M059J (cell line): Measurements from ENCODE around the gene ZEB2. TPM values are rescaled to one million over a fixed set of nuclear protein-coding genes. Genes with fewer than 3 reads are reported as not detected.
A peak's percentile ranks its signal among the peaks of the same experiment; 100 is the strongest.

ENCODE experiments used
- DNase-seq: peaks from one replicate; pipeline ENCODE4 v3.0.0-alpha.2; 2012; ENCODE audit warnings: low read depth
- total RNA-seq: library from RNA; depleted of rRNA; stranded (reverse); fragments of >200 nt; shearing (Covaris generic); gene quantifications from 2 replicates; pipeline ENCODE4 v1.2.3, GENCODE V29; 2014

Gene ZEB2
- total RNA-seq, 1 experiment from 2014 or later = 15.9 TPM

GRCh38 chr2:144528108-144528507 lies 8.2 kb upstream of the ZEB2 start:
- DNase-seq = no peak

DNA sequence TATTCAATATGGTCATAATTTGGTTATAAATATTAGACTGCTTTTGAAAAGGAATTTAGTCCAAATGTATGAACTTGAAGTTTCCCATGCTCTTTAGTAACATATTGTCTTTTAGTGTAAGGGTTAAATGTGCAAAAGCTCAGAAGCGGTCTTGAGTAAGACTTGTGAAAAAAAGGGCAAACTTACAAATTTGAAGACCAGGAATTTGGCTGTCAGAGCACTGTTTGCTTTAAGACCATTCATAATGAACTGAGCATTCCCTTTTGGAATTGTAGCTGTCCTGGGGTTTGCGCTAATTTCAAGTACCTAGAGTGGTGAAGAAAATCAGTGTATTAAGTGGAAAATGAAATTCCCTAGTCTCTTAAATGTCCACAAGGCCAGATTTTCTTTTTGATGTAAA lies 6.9 kb upstream of the ZEB2 start:
- no peak for DNase-seq

GRCh38 chr2:144524118-144525009 lies 4.4 kb upstream of the ZEB2 start:
- DNase-seq = no peak

GRCh38 chr2:144523596-144524117 lies 3.7 kb upstream of the ZEB2 start:
- no peak for DNase-seq

GRCh38 chr2:144522897-144523595 lies 3.1 kb upstream of the ZEB2 start:
- no peak for DNase-seq

GRCh38 chr2:144522176-144522896 lies 2.4 kb upstream of the ZEB2 start:
- no peak for DNase-seq

DNA sequence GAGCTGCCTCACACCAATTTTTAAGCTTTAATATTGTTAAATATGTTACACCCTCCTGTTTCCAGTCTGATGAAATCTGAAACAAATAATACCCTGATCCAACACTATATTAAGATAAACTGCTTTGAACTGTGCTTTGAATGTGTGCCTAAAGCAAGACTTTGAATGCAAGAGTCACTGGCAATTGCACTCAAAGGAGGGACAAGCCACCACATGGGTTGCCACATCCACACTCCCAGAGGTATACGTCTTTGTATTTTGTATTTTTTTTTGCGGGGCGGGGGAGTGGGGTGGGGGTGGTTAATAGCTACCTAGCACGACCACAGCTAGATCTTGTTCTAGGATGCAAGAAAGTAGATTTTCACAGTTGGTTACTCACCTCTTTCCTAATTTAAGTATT lies 1.8 kb upstream of the ZEB2 start:
- no peak for DNase-seq

- DNase-seq = no peak
Measured at GRCh38 chr2:144520756-144521487, 1.0 kb upstream of the ZEB2 start.

GRCh38 chr2:144519597-144519933 lies 354 bp downstream of the ZEB2 start:
- DNase-seq = no peak

GRCh38 chr2:144518748-144519596 lies 947 bp downstream of the ZEB2 start:
- DNase-seq = no peak

DNA sequence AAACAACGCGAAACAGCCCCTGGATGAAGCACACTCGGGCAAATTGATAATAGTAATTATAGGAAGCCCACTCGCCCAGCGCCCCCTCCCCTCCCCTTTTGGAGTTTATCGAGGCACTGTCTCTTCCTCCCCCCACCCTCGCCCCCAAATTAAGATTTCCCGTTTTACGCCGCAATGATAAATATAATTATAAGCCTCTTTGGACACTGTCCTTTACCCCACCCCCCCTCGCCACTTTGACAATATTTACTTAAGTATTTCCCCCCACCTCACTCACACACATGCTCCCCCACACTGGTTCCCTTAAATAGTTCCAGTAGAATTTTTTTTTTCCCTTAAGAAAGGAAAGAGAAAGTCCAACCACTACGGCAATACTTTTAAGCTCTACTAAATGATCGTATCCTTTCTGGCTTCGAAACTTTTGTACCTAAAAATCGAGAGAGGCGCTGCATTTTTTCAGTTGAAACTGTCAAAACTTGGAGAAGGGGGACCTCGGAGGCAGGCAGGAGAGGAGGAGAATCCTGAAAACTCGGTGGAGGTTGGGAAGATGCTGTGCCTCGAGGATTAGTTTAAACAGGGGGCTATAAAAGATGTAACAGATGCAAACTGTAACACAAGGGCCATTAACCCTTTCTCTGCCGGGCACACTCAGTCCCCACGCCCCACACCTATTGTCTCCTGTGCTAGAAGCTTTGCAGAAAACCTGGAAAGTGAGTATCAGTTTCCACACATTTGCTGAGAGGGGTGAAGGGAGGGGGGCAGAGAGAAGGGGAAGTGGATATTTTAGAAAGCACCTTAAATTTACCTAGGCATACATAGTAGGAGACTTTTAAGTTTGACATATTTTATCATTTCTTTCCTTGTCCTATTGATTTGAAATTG lies 1.8 kb downstream of the ZEB2 start:
- peak; percentile 50 for DNase-seq

DNA sequence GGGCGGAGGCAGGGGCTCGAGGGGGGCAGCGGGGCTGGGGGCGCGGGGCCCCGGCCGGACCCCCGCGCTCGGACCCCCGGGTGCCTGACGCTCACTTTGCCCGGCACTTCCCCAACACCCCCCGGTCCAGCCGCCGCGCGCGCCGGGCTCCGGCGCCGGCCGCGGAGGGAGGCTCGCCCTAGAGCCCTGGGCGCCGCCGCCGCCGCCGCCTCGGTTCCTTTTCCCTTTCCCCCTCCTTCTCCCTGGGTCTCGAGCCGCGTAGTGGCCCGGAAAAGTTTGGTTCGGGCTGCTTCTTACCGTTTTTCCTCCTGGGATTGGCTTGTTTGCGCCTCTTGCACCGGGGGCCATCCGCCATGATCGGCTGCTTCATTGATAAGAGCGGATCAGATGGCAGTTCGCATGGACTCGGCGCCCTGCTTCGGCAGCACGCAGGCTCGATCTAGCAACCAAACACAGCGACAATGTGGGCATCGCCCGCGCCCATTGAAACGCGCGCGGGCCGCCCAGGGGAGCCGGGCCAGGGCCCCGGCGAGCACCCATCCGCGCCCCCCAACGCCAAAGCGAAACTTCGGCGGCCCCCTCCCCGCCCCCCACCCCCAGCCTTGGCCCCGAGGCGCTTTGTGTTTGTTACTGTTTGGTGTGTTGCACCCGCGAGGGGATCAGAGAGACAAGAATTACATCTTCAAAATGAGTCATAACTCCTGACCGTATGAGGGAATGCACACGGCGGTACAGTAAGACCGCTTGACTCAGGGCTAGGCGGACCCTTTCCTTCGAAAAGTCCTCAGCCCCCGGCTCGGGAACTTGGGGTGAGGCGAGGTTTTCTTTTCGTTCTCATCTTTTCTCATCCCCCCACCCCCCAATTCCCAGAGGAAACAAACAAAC lies 2.7 kb downstream of the ZEB2 start:
- peak; percentile 91 for DNase-seq

DNA sequence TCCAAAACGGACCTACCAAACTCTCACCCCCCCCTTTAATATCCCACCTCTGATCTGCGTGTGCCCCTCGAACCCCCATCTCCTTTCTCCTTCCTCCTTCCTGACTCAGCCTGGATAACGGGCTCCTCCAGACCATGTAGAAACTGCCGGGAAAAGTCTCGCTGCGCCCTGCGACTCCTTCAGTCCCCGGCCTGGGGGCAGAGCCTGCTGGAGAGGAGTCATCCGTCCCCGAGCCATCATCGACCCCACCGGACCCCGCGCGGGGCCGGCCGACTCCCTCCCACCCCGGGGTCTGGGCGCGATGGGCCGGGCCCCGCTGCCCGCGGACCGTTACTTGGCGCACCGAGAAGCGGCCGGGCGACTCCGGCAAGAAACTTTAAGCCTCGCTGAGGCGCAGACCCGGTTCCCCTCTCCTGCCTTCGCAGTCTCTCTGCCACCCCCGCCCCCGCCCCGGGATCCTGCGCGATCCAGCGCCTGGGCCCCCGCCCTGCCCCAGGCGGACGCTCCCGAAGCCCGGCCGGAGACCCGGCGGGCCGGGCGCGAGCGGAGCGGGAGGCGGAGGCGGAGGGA lies 3.4 kb downstream of the ZEB2 start:
- peak; percentile 54 for DNase-seq

GRCh38 chr2:144515696-144516410 lies 4.1 kb downstream of the ZEB2 start:
- peak; percentile 48 for DNase-seq

- no peak for DNase-seq
Measured at GRCh38 chr2:144515099-144515695, 4.7 kb downstream of the ZEB2 start.

DNA sequence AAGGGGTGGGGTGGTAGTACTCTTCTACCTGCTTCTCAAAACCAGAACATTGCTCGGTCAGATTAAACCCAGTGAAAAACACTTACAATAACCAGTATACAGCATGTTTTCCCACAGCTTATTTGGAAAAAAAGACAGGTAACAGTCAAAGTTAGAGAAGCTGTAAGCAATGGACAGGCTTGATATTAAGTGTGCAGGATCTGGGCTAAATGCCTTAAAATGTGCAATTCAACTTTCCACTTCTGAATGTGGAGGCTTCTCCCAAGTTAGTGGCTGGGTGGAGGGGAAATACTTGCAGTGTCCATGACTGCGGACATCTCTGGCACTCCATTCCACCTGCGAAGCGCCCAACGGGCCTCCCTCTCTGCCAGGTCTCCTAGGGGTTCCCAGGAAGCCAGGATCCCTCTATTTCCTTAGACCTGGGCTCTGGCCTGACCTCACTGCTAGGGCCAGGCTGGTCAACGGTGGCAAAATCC lies 5.3 kb downstream of the ZEB2 start:
- no peak for DNase-seq
